GM12878 (cell line): ENCODE data around the gene LRBA. TPM values are rescaled to one million over a fixed set of nuclear protein-coding genes. Genes with fewer than 3 reads are reported as not detected.

Experiments used
- ATAC-seq: fragments of 200-7000 bp; cut with Tn5 transposase; 3 replicates; pipeline ENCODE4 v1.9.1; 2020; ENCODE audit warnings: mild to moderate bottlenecking, moderate library complexity
- BruUV-seq: library from RNA; stranded (reverse); fragments of 400-500 nt; replicated peaks from 2 replicates; lab custom pipeline; 2021; lab: Mats Ljungman, UMichigan
- CTCF ChIA-PET: fragments of 300-600 bp; sonication (Branson Sonifier 250); formaldehyde crosslinking; extraction: SDS; loops from one replicate; lab custom pipeline; 2021; ENCODE audit warnings: inconsistent platforms; lab: Yijun Ruan, JAX
- POLR2A ChIA-PET: fragments of 350-600 bp; formaldehyde crosslinking; extraction: SDS; loops from one replicate; lab custom pipeline; 2021; ENCODE audit warnings: inconsistent platforms; lab: Charles Lee
- RAD21 ChIA-PET: fragments of 300-600 bp; sonication (Branson Sonifier 250); formaldehyde crosslinking; loops from one replicate; lab custom pipeline; 2023; ENCODE audit warnings: antibody characterized with exemption; ENCODE audit not compliant: unreplicated experiment; lab: Charles Lee
- SMC1A ChIA-PET: fragments of 300-600 bp; sonication (Branson Sonifier 250); formaldehyde crosslinking; loops from one replicate; lab custom pipeline; 2023; ENCODE audit not compliant: unreplicated experiment, uncharacterized antibody; lab: Charles Lee
- DNase-seq: peaks from one replicate; pipeline ENCODE4 v3.0.0-alpha.2; 2011; ENCODE audit warnings: low read depth, low spot score
- FAIRE-seq: peaks from 3 replicates; lab custom pipeline; 2011; peaks lifted over from hg19 to GRCh38; lab: Jason Lieb, UNC
- H2AFZ ChIP-seq: 2 replicates; pipeline ENCODE4 v1.6.0; 2011; ENCODE audit warnings: low read depth, low read length, control low read depth; ENCODE audit not compliant: control insufficient read depth
- H3K27ac ChIP-seq: 2 replicates; pipeline ENCODE4 v1.5.1; 2011; ENCODE audit warnings: control low read depth; ENCODE audit not compliant: control insufficient read depth, insufficient read depth
- H3K27me3 ChIP-seq, 2 experiments: replicated peaks in 1 of 2; 2 replicates each; pipeline versions ENCODE4 v1.6.0 to v1.6.1; 2011; ENCODE audit warnings: low read length in 1 of 2; ENCODE audit not compliant: control insufficient read depth in 2 of 2, insufficient read depth in 2 of 2
- H3K36me3 ChIP-seq, 2 experiments: 2 replicates each; pipeline ENCODE4 v1.5.1; 2011; ENCODE audit warnings: low read length in 1 of 2; ENCODE audit not compliant: control insufficient read depth in 2 of 2, insufficient read depth in 2 of 2
- H3K4me1 ChIP-seq: 2 replicates; pipeline ENCODE4 v1.6.1; 2011; ENCODE audit warnings: mild to moderate bottlenecking, low read length, moderate library complexity, mixed read lengths; ENCODE audit not compliant: control insufficient read depth, insufficient read depth
- H3K4me2 ChIP-seq: 2 replicates; pipeline ENCODE4 v1.6.0; 2011; ENCODE audit warnings: control low read depth; ENCODE audit not compliant: control insufficient read depth, insufficient read depth
- H3K4me3 ChIP-seq: fragments of 200-600 bp; sonication (generic); 2 replicates; pipeline ENCODE4 v1.5.1; 2016
- H3K79me2 ChIP-seq: 2 replicates; pipeline ENCODE4 v1.6.0; 2011; ENCODE audit warnings: low read length; ENCODE audit not compliant: control insufficient read depth, insufficient read depth
- H3K9ac ChIP-seq: 2 replicates; pipeline ENCODE4 v1.8.0; 2011; ENCODE audit warnings: low read length, control low read depth, mixed read lengths; ENCODE audit not compliant: control insufficient read depth, insufficient read depth
- H3K9me3 ChIP-seq: replicated peaks from 3 replicates; pipeline ENCODE4 v1.5.1; 2011; ENCODE audit warnings: mild to moderate bottlenecking, low read length; ENCODE audit not compliant: control insufficient read depth, insufficient read depth
- H4K20me1 ChIP-seq: 2 replicates; pipeline ENCODE4 v1.6.0; 2011; ENCODE audit not compliant: control insufficient read depth, insufficient read depth
- CBFB ChIP-seq: IDR thresholded peaks from 2 replicates; pipeline ENCODE4 v1.6.1; 2016; ENCODE audit warnings: antibody characterized with exemption, low read depth
- FOXK2 ChIP-seq: fragments of 450-650 bp; IDR thresholded peaks from 2 replicates; pipeline ENCODE4 v1.6.1; 2017; ENCODE audit warnings: mild to moderate bottlenecking, moderate library complexity
- JUNB ChIP-seq: IDR thresholded peaks from 2 replicates; pipeline ENCODE4 v1.6.1; 2016; ENCODE audit warnings: antibody characterized with exemption, mild to moderate bottlenecking
- KLF5 ChIP-seq: fragments of 450-650 bp; IDR thresholded peaks from 2 replicates; pipeline ENCODE4 v1.6.1; 2014; ENCODE audit warnings: mild to moderate bottlenecking; ENCODE audit not compliant: partially characterized antibody
- MEF2A ChIP-seq: IDR thresholded peaks from 2 replicates; pipeline ENCODE4 v1.6.1; 2011; ENCODE audit warnings: low read depth, mild to moderate bottlenecking, low read length, moderate library complexity; ENCODE audit not compliant: insufficient read depth
- PML ChIP-seq: IDR thresholded peaks from 2 replicates; pipeline ENCODE4 v1.6.1; 2012; ENCODE audit warnings: low read length, inconsistent platforms
- RAD21 ChIP-seq: IDR thresholded peaks from 2 replicates; pipeline ENCODE4 v1.6.1; 2011; ENCODE audit warnings: mild to moderate bottlenecking, low read depth, low read length, moderate library complexity; ENCODE audit not compliant: insufficient read depth
- RFX5 ChIP-seq: IDR thresholded peaks from 2 replicates; pipeline ENCODE4 v1.6.1; 2011; ENCODE audit warnings: low read depth, low read length, improper control_type of control experiment
- SMAD1 ChIP-seq: fragments of 450-650 bp; IDR thresholded peaks from 2 replicates; pipeline ENCODE4 v1.6.1; 2018; ENCODE audit warnings: mild to moderate bottlenecking, low read depth; ENCODE audit not compliant: partially characterized antibody
- SMC3 ChIP-seq: IDR thresholded peaks from 2 replicates; pipeline ENCODE4 v1.6.1; 2011; ENCODE audit warnings: low read length, improper control_type of control experiment, borderline replicate concordance
- YBX1 ChIP-seq: fragments of 450-650 bp; IDR thresholded peaks from 2 replicates; pipeline ENCODE4 v1.6.1; 2016; ENCODE audit warnings: antibody characterized with exemption
- ZNF217 ChIP-seq: fragments of 450-650 bp; IDR thresholded peaks from 2 replicates; pipeline ENCODE4 v1.6.1; 2017; ENCODE audit warnings: antibody characterized with exemption, mild to moderate bottlenecking
- WGBS: methylation state at CpG from one replicate; pipeline ENCODE4 v1.1.6; 2016; ENCODE audit warnings: low lambda C conversion rate; ENCODE audit not compliant: insufficient replicate concordance, insufficient coverage; ENCODE audit errors: missing lambda C conversion rate; 5-methylcytosine and 5-hydroxymethylcytosine counted together
- in situ Hi-C: fragments of 300-500 bp; cut with MboI; formaldehyde crosslinking; loops from 9 replicates; pipeline ENCODE4 v1.14.3; 2018; ENCODE audit warnings: mixed read lengths
- intact Hi-C: fragments of 100-400 bp; cut with micrococcal nuclease; formaldehyde crosslinking; loops from one replicate; pipeline ENCODE4 v1.14.2; 2022; ENCODE audit not compliant: unreplicated experiment
- polyA plus RNA-seq, 11 experiments: library from polyadenylated mRNA; depleted of rRNA in 4 of 11; unstranded in 6 of 11; stranded (reverse) in 5 of 11; fragments of >200 nt; fragmentation: Nextera tagmentation in 4 of 11; fragmentation: Illumina TruSeq in 1 of 11; extraction: Ambion mirVana in 4 of 11; extraction: Trizol in 1 of 11; gene quantifications; 1 replicate in 1 of 11; 2 replicates in 10 of 11; pipeline versions ENCODE4 v1.2.1 to v1.2.3, GENCODE V29; 2011 to 2016; ENCODE audit warnings: inconsistent platforms in 2 of 11, missing spikeins in 2 of 11, low read depth in 1 of 11
- total RNA-seq, 4 experiments: library from RNA; depleted of rRNA in 3 of 4; stranded (reverse); fragments of >200 nt in 3 of 4; fragmentation: Illumina TruSeq in 1 of 4; extraction: Trizol in 1 of 4; gene quantifications; 2 replicates each; pipeline versions ENCODE4 v1.2.1 to v1.2.3, GENCODE V29; 2013 to 2021

LRBA gene
- total and polyA plus RNA-seq, 10 of the 15 experiments (the other 5 are each of a cell fraction or from before 2014, with no cell fraction given) = 20.3 to 93.4 (median 55.0) TPM

GRCh38 chr4:150411520-150411919, 603.6 kb downstream of the LRBA start:
- 96% methylated on average over 4 of the region's 4 CpGs for WGBS
- DNase-seq = no peak
- H3K9me3 ChIP-seq = no peaks in the 10 kb centered on the region
- no peaks in the 10 kb centered on the region for H3K4me1 ChIP-seq
- TF ChIP-seq MEF2A (no peak), YBX1 (no peak), FOXK2 (no peak), RAD21 (no peak), SMAD1 (no peak), ZNF217 (no peak), CBFB (no peak), JUNB (no peak), SMC3 (no peak), RFX5 (no peak), KLF5 (no peak), PML (no peak)
- TF ChIP-seq, all 136 proteins: peak for 0
- ChIA-PET CTCF (no interaction called here), POLR2A (no interaction called here), RAD21 (no interaction called here), SMC1A (no interaction called here)
- Histone ChIP-seq H3K27me3 (no peaks in the 10 kb centered on the region), H3K9ac (no peak overlapping the region), H2AFZ (no peak overlapping the region), H3K4me2 (no peak overlapping the region), H3K27ac (no peak overlapping the region), H3K36me3 (no peaks in the 10 kb centered on the region), H3K79me2 (no peaks in the 10 kb centered on the region), H3K4me3 (no peak overlapping the region), H4K20me1 (no peaks in the 10 kb centered on the region)
- FAIRE-seq (no peak), ATAC-seq (no peak)
- intact Hi-C loops (no loop called here), in situ Hi-C loops (no loop called here)
- BruUV-seq = no TSS peak
